Ishikawa (cell line): Measurements from ENCODE around the gene MRM1.

Source experiments
- CEBPB ChIP-seq: IDR thresholded peaks from 2 replicates; pipeline ENCODE4 v1.6.1; 2012
- CREB1 ChIP-seq: IDR thresholded peaks from 2 replicates; pipeline ENCODE4 v1.6.1; 2012; ENCODE audit warnings: low read depth
- EGR1 ChIP-seq: IDR thresholded peaks from 2 replicates; pipeline ENCODE4 v1.6.1; 2012
- EP300 ChIP-seq: IDR thresholded peaks from 2 replicates; pipeline ENCODE4 v1.6.1; 2012; ENCODE audit warnings: borderline replicate concordance
- FOXM1 ChIP-seq: IDR thresholded peaks from 2 replicates; pipeline ENCODE4 v1.6.1; 2012; ENCODE audit warnings: low read depth, borderline replicate concordance
- NFIC ChIP-seq: IDR thresholded peaks from 2 replicates; pipeline ENCODE4 v1.6.1; 2012
- RAD21 ChIP-seq: IDR thresholded peaks from 2 replicates; pipeline ENCODE4 v1.6.1; 2012; ENCODE audit warnings: low read depth
- REST ChIP-seq: IDR thresholded peaks from 2 replicates; pipeline ENCODE4 v1.6.1; 2012; ENCODE audit warnings: low read depth, mild to moderate bottlenecking
- TAF1 ChIP-seq: IDR thresholded peaks from 2 replicates; pipeline ENCODE4 v1.6.1; 2012; ENCODE audit warnings: low read depth, mild to moderate bottlenecking
- TCF12 ChIP-seq: IDR thresholded peaks from 2 replicates; pipeline ENCODE4 v1.6.1; 2012; ENCODE audit warnings: low read depth
- TEAD4 ChIP-seq: IDR thresholded peaks from 2 replicates; pipeline ENCODE4 v1.6.1; 2012
- USF1 ChIP-seq: IDR thresholded peaks from 2 replicates; pipeline ENCODE4 v1.6.1; 2012
- YY1 ChIP-seq: IDR thresholded peaks from 2 replicates; pipeline ENCODE4 v1.6.1; 2012; ENCODE audit warnings: low read depth
- ZBTB7A ChIP-seq: IDR thresholded peaks from 2 replicates; pipeline ENCODE4 v1.6.1; 2012; ENCODE audit warnings: low read depth
- TF ChIP-seq, protein P1 (sequence below): IDR thresholded peaks from 2 replicates; pipeline ENCODE4 v1.6.1; 2012

MRM1 gene

DNA sequence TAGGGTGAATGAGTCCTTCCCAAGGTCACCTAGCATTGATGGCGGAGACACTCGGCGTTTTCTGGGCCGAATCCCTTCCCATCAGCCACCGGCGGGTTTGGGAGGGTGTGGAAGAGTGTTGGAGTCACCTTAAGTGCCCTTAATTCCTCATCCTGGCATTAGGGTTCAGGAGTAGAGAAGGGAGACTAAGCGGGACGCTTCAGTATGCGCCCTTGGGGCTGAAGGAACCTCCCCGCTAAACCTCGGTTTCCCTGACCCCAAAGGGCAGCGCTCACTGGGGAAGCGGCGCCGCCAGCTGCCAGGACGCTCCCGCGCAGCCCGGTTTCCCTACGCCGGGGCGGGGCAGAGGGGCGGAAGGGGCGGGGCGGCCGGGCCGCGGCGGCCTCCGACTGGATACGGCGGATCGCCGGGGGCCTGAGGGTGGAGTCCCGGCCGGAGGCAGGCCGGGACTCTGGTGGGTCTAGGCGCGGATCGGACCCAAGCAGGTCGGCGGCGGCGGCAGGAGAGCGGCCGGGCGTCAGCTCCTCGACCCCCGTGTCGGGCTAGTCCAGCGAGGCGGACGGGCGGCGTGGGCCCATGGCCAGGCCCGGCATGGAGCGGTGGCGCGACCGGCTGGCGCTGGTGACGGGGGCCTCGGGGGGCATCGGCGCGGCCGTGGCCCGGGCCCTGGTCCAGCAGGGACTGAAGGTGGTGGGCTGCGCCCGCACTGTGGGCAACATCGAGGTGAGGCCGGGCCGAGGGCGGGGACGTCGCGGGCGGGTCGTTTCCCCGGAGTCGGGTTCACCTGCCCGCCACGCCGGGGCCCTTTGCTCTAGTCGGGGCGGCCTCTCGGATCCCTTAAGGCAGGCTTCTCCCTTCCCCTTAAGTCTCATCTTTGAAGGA lies 9.7 kb upstream of the MRM1 start, which contains the start of gene DHRS11:
DHRS11 (plus strand) TSS at position 446 of the 882 bp plus-strand sequence; CDS start at position 577, 131 bp downstream.
- TF ChIP-seq NFIC (no peak), ZBTB7A (peak; percentile 25; the same call in 1 of the 2 replicates), CREB1 (no peak), EP300 (no peak), REST (no peak), RAD21 (peak; percentile 15; the same call in 1 of the 2 replicates), TCF12 (no peak), TEAD4 (no peak; the same call in 1 of the 2 replicates), CEBPB (no peak), TAF1 (peak; percentile 50; the same call in 1 of the 2 replicates), FOXM1 (no peak), EGR1 (0 out of 2 replicates have a peak, but pooled peaks have one; percentile 4), YY1 (peak; percentile 20; the same call in 1 of the 2 replicates), USF1 (no peak)
- TF ChIP-seq, protein P1, sequence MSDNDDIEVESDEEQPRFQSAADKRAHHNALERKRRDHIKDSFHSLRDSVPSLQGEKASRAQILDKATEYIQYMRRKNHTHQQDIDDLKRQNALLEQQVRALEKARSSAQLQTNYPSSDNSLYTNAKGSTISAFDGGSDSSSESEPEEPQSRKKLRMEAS, result no peak

GRCh38 chr17:36592316-36592715 lies 9.1 kb upstream of the MRM1 start:
- TF ChIP-seq TAF1, result 0 out of 2 replicates have a peak, but pooled peaks have one; percentile 4
- no peak for TF ChIP-seq CEBPB
- no peak for TF ChIP-seq NFIC
- no peak for TF ChIP-seq USF1
- TF ChIP-seq, protein P1, result 0 out of 2 replicates have a peak, but pooled peaks have one; percentile 19

- TF ChIP-seq EGR1, result no peak
- no peak for TF ChIP-seq REST
- TF ChIP-seq CEBPB, result no peak
- TF ChIP-seq TEAD4, result no peak
Measured at GRCh38 chr17:36592716-36593321, 8.6 kb upstream of the MRM1 start.

GRCh38 chr17:36593656-36594316 lies 7.6 kb upstream of the MRM1 start:
- no peak for TF ChIP-seq USF1

DNA sequence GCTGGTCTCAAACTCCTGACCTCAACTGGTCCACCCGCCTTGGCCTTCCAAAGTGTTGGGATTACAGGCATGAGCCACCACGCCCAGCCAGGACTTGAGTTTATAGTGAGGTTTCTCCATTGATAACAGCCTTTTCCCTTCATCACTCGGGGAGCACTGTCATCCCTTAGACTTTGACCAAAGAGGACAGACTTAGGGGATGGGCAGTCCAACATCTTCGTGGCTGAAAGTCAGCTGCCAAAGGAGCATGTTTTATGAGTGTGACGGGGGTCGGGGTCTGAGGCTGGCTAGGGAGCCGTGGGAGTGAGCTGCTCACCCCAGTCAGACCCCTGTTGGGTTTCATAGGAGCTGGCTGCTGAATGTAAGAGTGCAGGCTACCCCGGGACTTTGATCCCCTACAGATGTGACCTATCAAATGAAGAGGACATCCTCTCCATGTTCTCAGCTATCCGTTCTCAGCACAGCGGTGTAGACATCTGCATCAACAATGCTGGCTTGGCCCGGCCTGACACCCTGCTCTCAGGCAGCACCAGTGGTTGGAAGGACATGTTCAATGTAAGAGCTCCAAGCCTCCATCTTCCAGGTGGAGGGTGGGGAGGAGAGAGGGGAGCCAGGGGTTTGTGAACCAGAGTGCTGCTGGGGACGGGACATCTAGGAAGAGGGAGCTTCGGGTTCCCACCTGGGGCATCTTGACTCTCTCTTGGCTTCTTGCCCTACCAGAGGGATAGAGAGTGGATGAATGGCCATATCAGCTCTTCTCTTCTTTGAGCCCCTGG lies 6.6 kb upstream of the MRM1 start:
- no peak for TF ChIP-seq RAD21
- TF ChIP-seq, protein P1, result no peak
- TF ChIP-seq REST, result no peak
- no peak for TF ChIP-seq ZBTB7A
- no peak for TF ChIP-seq EGR1
- no peak for TF ChIP-seq TEAD4
- TF ChIP-seq NFIC, result no peak
- no peak for TF ChIP-seq TAF1
- no peak for TF ChIP-seq FOXM1
- no peak for TF ChIP-seq TCF12
- no peak for TF ChIP-seq USF1
- no peak for TF ChIP-seq EP300
